NOMO-1 treated with dmso at 0.1 percent for 144 hours (cell line): ENCODE results near the gene PLAAT5.

Experiments
- DNase-seq: peaks from one replicate; lab custom pipeline; 2025; ENCODE audit not compliant: unreplicated experiment; lab: John Stamatoyannopoulos, UW

Gene PLAAT5

DNA sequence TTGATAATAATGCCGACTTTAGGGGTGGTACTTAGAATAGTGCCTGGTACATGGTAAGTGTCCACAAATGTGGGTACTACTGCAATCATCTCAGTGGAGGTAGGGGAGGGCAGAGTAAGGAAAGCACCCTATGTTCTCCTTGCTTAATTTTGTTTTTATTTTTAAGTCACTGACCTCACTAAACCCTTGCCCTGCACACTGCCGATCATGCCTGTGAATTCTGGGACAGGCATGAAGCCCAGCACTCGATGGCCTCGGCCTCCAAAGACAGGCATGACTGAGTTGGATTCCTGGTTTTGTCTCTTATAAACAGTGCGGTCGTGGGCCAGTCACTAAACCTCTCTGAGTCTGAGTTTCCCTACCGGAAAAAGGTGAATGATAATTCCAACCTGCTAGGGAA, 21.8 kb upstream of the PLAAT5 start:
- DNase-seq: no peak

DNA sequence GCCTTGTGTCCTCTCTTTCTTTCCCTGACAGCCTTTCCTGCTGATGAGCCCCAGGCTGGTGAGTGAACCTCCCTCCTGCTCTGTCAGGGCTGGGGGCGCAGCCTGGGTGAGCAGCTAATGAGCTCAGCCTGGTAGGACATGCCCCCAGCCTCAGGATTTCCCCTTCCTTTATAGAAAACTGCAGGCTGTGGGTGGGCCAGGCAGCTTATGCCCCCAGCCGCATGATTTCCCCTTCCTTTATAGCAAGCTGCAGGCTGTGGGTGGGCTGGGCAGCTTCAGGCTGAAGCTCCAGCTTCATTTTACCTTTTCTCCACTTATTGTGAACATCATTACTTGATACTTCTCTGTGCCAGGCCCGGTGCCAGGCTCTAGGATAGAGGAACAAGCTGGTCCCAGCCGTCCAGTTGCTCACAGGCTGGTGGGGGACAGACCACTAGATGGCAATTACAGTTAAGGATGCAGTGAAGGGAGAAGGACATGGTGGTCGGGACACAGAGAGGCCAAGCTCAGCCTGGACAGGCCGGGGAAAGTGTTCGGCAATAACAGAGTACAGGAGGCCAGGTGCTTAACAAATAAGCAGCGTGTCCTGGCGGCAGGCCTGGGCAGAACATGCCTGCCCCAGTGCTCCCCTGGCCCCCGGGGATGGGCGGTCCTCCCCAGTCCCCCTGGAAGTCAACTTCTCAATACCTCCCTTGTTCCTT, 20.2 kb upstream of the PLAAT5 start:
- DNase-seq: no peak

DNA sequence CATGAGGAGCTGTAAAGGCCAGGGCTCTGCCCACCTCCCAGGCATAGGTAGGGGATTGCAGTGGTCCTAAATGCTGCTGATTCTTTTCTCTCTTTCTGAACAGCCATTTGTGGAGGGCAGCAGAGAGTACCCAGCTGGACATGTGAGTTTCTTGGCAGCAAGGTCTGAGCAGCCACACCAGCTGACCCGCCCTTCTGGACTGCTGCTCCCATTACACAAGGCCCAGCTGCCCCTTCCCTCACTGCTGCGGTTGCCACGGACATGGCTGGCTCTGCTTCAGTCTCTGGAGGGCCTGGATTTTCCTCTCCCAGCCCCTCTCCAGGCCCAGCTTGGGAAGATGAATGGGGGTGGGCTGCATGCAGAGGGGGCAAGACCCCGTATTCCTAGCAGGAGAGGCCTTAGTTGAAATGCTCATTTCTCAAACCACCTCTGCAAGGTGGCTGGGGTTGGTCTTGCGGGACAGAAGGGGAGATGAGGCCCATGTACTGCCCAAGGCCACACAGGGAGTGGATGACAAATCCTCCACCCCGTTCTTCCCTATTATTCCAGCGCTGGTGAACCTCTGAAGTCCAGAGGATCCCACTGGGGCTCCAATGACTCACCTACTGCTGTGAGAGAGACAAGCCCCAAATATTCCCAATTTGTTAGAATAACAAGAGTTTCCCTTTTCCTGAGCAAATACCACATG, 19.5 kb upstream of the PLAAT5 start:
- no peak for DNase-seq

DNA sequence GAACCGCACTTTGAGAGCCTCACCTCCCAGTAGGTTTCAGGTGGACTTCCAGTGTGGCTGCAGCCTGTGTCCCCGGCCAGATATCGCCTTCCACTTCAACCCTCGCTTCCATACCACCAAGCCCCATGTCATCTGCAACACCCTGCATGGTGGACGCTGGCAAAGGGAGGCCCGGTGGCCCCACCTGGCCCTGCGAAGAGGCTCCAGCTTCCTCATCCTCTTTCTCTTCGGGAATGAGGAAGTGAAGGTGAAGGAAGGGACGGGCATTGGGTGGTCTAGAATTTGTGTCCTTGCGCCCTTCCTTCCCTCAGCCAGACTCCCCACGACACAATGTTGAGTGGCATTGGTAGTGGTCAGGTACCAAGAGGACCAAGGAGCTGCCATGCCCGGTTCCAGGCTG, 17.8 kb upstream of the PLAAT5 start:
- no peak for DNase-seq

DNA sequence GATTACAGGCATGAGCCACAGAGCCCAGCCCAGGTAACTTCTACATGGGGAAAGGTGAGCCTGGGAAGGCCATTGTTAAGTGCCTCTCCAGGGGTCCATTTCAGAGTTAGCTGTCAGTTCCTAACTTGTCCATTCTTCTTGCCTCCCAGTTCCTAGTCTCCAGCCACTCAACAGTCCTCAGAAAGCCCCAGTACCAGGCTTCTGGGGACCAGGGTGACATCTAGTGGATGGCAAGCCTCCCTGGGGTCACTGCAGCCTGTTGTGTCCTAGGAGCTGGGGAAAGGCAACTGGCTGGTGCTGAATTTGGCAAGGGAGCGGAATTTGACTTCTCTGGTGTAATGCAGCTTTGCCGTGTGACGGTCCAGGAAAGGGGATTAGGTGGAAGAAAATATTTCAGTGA, 17.0 kb upstream of the PLAAT5 start:
- DNase-seq: peak; percentile 58

DNA sequence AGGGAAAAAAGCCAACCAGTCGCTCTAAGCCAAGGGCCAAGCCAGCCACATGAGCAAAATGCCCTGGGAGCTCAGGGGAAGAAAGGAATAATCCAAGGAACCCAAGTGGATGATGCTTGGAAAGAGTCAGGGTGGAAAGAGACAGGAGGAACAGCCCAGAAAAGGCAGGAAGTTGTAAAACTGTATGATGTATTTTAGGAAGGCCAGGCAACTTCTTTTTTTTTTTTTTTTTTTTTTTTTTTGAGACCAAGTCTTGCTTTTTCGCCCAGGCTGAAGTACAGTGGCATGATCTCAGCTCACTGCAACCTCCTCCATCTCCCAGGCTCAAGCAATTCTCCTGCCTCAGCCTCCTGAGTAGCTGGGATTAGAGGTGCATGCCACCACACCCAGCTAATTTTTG, 16.5 kb upstream of the PLAAT5 start:
- DNase-seq: no peak

DNA sequence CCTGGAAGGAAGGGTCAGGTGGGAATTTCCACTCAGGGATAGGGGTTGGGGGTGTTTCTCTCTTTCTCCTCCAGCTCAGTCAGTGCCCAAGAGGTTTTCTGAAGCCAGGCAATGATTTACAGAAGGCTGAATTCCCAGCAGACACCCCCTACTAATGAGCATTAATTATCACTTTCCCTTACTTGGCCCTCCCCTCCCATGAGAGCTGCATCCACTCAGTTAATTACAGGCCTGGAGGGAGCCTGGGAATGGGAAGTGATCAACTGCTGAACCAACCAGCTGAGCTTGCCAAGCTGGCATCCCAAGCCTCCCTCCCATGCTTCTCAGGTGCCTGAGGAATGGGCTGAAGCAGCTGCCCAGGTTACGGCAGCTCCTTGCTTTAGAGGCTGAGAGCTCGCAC, 15.9 kb upstream of the PLAAT5 start:
- no peak for DNase-seq

DNA sequence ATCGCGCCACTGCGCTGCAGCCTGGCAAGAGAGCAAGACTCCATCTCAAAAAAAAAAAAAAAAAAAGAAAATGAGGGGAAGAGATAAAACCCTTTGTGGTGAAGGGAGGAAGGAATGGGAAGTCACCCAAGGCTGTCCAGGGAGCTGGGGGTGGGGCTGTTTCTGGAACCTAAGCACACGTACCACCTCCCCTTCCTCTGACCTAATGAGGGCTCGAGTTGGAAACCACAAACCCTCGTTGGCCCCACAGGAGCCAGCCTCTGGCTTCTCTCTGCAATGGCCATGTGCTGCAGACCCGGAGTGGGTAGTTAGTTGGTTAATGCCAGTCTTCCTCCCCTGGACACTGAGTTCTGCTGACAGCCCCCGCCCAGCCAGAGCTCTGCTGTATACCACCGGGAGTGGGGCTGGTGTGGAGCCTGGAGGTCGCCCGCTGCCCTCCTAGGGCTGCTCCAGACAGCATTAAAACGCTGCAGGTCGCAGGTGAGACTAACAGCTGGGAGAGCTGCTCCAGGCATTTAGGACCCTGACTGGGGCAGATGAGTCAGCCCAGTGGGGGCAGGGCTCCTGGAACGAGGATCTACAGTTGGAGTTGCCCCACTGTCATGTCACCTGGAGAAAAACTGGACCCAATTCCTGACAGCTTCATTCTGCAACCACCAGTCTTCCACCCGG, 15.0 kb upstream of the PLAAT5 start, which contains the start of gene LGALS12:
LGALS12 (plus strand) TSS at position 228 of the 672 bp plus-strand sequence; CDS start at position 603, 375 bp downstream.
- DNase-seq: peak; percentile 87

DNA sequence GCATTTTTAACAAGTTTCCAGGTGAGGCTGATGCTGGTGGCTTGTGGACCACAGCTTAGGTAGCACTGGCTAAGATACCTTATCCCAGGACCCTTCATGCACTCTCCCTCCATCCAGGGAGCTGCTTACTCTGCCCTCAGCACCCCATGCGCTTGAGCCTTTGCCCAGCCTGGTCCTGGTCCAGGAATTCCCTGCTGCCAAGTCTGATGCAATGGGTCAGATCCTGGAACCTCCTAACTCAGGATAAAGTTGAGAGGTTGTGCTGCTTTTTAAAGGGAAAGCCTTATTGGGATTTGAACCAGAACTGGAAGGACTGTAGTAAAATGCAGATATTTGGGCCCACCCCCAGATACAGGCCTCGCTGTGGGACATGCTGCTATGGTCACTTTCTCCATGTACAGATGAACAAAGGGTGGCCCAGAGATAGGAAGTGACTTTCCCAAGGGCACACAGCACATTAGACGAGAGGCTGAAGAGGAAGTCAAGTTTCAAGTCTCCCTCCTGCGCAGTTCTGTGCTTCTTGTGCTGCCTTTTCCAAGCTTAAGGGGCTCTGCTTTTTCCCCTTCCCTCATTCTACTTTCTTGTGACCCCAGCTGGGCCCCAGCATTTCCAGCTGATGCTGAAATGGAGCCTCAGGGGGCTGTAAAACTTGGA, 14.1 kb upstream of the PLAAT5 start:
- no peak for DNase-seq

DNA sequence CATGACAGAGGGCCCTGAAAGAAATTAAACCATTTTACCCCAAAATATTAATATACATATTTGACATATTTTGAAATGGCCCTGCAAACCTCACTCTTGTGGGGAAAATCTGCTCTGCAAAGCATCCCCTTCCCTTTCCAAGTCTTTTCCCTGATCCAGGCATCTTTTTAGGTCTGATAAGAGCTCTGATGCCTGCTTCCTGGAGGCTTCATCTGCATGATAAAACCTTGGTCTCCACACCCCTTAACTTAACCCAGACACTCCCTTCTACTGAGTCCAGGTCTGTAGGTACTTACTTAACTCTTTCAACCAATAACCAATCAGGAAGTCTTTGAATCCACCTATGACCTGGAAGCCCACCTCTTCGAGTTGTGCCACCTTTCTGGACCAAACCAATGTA, 13.1 kb upstream of the PLAAT5 start:
- no peak for DNase-seq

DNA sequence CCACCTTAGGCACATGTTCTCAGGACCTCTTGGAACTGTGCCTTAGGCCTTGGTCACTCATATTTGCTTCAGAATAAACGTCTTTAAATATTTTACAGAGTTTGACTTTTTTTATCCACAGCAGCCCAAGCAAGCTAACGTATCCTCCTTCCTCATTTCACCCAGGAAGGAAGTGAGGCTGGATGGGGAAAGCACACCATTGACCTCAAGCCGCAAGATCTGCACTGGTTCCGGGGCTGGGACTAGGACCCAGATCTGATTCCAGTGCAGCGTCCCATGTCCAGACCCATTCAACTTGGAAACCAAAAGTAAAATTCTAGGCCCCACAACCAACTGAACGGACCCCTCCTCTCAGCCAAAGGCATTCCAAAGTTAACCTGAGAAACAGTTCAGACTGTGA, 12.5 kb upstream of the PLAAT5 start:
- DNase-seq: no peak

DNA sequence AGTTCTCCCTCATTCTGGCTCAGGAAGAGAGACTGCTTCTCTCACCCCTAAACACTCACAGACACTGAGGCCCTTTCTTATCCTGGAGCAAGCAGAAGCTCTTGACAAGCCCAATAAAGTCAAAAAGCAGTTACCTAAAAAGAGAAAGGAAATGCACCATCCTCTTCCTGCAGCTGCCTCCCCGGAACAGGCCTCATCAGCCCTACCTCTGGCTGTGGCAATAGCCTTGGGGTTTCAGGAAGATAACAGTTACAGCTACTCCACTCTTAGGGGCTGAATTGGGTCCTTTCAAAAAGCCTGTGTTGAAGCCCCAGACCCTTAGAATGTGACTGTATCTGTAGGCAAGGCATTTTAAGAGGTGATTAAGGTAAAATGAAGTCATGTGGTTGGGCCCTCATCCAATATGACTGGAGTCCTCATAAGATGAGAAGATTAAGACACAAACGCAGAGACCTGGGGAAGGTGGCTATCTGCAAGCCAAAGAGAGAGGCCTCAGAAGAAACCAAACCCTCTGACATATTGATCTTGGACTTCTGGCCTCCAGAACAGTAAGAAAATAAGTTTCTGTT, 11.4 kb upstream of the PLAAT5 start:
- DNase-seq: no peak

DNA sequence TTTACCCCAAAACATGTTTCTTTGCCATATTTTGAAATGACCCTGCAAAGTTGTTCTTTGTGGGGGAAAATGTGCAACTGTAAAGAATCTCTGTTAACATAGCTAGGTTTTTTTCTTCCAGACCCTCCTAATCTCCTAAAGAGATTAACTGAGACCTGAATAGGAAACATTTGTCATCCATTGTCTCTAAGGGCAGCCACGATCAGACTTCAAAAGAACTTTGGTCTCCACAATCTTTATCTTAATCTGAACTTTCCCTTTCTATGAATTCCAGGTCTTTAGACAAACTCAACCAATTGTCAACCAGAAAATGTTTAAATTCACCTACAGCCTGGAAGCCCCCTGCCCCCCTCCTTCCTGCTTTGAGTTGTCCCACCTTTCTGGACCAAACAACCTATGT, 10.3 kb upstream of the PLAAT5 start:
- no peak for DNase-seq

DNA sequence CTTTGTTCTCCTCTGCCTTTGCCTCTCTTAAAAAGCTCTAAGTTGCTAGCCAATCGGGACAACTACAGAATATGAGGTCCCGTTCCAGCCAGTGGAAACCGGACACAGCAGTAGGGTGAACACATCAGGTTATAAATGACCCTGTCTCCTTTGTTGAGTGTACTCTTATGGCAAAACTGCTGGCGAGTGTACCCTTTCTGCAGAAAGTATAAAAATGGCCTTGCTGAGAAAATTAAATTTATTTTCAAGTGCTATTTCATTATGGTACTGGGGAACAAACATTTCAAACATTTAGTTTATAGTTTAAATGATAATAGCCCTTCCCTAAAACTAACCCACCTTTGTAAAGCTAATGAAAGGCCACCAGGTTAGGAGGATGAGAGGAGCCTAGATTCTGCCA, 8.9 kb upstream of the PLAAT5 start:
- no peak for DNase-seq

DNA sequence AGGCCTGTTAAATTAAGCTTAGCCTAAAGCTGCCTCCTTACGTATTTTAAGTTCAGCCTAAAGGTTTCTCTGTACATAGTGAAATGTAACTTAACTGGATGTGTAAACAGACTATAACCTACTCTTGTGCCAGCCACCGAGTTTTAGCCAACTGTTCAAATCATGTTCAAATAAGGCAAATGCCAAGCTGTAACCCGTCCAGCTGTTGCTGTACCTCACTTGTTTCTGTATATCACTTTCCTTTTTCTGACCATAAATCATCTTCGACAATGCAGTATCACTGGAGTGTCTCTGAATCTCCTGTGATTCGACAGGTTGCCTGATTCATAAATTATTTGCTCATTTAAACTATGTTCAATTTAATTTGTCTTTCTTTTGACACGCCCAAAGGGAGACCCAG, 4.0 kb upstream of the PLAAT5 start:
- no peak for DNase-seq

DNA sequence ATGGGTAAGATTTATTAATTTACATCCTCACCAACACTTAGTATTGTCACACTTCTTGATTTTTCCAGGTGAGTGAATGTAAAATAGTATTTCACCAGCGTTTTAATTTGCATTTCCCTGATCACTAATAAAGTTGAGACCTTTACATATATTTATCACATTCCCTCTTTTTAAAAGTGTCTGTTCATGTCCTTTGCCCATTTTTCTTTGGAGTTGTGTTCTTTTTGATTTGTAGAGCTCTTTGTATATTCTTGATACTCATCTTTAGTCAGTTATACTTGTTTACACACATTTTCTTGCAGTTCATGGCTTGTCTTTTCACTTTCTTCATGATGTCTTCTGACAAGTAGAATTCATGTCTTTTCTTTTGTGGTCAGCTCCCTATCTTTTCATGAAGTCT, 2.2 kb upstream of the PLAAT5 start:
- no peak for DNase-seq

DNA sequence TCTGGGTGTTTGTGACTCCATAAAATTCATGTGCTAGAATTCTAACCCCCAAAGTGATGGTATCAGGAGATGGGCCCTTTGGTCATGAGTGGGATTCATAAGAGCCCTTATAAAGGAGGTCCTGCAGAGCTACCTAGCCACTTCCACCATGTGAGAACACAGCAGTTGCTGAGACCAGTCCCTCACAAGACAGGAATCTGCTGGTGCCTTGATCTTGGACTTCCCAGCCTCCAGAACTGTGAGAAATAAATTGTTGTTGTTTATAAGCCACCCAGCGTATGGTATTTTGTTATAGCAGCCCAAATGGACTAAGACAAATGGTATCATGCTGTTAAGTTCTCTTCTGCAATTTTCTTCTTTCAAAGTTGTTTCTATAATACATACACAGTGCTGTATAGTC, 1.5 kb upstream of the PLAAT5 start:
- DNase-seq: no peak

DNA sequence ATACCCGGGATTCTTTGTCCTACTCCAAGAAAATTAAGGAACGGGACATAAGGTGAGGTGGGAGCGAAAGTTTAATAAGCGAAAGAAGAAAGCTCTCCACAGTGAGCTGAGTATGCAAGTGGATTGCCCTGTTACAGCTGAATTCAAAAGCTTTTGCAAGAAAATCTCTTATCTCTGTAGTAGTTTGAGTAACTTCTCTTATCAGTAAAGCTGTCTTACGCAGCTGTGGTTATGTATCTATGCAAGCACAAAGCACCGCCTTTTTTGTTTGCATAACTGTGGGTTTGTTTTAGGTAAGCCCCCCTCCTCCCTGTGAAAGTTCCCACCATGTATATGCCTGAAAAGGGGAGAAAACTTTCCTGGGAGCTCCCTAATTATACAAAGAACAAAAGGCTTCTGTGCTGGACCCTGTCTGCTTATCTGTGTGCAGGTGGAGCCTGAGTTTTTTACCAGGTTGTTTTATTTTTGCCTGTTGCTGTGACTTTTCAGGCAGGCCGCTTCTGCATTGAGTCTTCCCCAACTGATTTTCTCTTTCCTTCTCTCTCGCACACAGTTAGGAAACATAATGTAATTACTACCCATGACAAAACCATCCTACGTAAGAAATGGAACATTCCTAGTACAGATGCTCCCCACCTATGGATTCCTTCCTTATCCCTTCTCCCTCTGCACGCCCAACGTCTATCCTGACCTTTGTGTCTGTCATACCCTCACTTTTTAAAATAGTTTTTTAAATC, 837 bp upstream of the PLAAT5 start:
- no peak for DNase-seq

DNA sequence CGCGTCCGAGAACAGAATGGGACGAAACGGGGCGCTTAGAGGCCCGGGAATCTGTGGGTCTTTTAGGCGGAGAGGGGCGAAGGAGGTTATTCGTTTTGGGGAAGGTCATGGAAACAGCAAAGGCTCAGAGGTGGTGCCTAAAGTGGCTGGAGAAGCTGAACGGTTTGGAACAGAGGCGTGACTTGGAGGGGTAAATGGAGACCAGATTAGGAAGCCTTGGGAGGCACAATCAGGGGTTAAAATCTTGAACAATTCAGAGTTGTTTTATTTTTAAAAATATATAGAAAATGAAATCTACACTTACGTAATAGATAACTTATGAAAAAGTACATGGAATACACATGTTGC, 247 bp upstream of the PLAAT5 start:
- no peak for DNase-seq

DNA sequence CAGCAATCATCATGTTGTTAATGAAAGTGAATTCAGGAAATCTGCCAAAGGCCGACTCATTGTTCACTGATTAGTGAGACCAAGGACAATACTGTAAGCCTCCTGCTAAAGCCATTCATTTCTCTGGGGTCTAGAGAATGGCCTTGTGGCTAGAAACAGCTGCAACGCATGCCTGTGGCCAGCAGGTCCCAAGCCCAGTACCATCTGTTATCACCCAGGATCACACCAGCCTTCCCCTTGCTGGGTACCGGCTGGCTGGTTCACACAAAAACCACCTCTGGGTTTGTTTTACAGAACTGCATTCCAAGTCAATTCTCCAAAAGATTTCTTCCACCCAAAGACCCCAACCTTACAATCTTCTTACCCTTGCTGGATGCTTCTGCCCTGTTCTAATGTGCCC, 1.1 kb downstream of the PLAAT5 start:
- no peak for DNase-seq

DNA sequence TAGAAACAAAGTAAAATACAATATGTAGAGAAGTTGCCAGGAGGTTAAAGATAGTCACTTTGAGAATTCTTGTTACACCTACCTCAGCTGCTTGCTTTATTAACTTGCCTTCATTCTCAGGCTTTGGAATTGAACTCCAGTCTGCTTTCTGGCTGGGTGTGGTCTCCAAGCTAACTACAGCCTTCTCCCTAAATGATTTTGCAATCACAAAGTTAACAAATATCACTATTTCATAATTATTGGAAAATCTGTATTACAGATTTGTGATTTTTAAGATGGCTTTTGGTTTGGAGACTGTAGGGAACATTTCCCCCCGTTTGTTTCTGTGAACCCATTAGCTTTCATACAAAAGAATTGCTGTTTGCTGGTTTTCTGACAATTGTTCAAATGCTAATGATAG, 2.2 kb downstream of the PLAAT5 start:
- no peak for DNase-seq
